HEK293 (cell line): Measurements from ENCODE around the gene CDH11.

Experiments used
- CTCF ChIA-PET: fragments of 350-600 bp; formaldehyde crosslinking; extraction: SDS; loops from one replicate; lab custom pipeline; 2021; ENCODE audit warnings: antibody characterized with exemption; lab: Yijun Ruan, JAX
- POLR2A ChIA-PET: fragments of 300-600 bp; formaldehyde crosslinking; extraction: SDS; loops from one replicate; lab custom pipeline; 2020; ENCODE audit warnings: antibody characterized with exemption, inconsistent platforms; lab: Yijun Ruan, JAX
- H3K27ac ChIP-seq: fragments of 200-500 bp; sonication (Bioruptor generic); 2 replicates; pipeline ENCODE4 v1.5.1; 2014; ENCODE audit warnings: low read depth, low read length, control low read depth, inconsistent platforms; ENCODE audit errors: extremely low read depth
- H3K36me3 ChIP-seq, 2 experiments: fragments of 200-500 bp in 1 of 2; sonication (Bioruptor generic) in 1 of 2; 1 replicate in 1 of 2; 2 replicates in 1 of 2; pipeline ENCODE4 v1.5.1; 2014 to 2017; ENCODE audit warnings: inconsistent platforms in 2 of 2, low read length in 2 of 2; ENCODE audit not compliant: control insufficient read depth in 2 of 2, insufficient read depth in 1 of 2
- H3K4me1 ChIP-seq: fragments of 200-500 bp; sonication (Bioruptor generic); 2 replicates; pipeline ENCODE4 v1.5.1; 2014; ENCODE audit warnings: mild to moderate bottlenecking, low read length, inconsistent platforms; ENCODE audit not compliant: control insufficient read depth, insufficient read depth
- H3K4me3 ChIP-seq: 2 replicates; pipeline ENCODE4 v1.5.1; 2011; ENCODE audit warnings: low read depth, mild to moderate bottlenecking, control low read depth, low read length, moderate library complexity
- H3K9me3 ChIP-seq: fragments of 200-500 bp; sonication (Bioruptor generic); 2 replicates; pipeline ENCODE4 v1.5.1; 2014; ENCODE audit warnings: low read depth, low read length, inconsistent platforms; ENCODE audit not compliant: control insufficient read depth, insufficient read depth
- BCL11A ChIP-seq: fragments of 450-650 bp; formaldehyde crosslinking; IDR thresholded peaks from 2 replicates; pipeline ENCODE4 v1.5.1; 2016; ENCODE audit warnings: low read depth, missing biosample characterization, missing genetic modification characterization
- BCL11B ChIP-seq: fragments of 450-650 bp; formaldehyde crosslinking; IDR thresholded peaks from 2 replicates; pipeline ENCODE4 v1.5.1; 2016; ENCODE audit warnings: low read depth, missing biosample characterization, missing genetic modification characterization
- CTCF ChIP-seq: fragments of 450-650 bp; formaldehyde crosslinking; IDR thresholded peaks from 2 replicates; pipeline ENCODE4 v1.5.1; 2016; ENCODE audit warnings: missing biosample characterization, missing genetic modification characterization
- ELK4 ChIP-seq: IDR thresholded peaks from 2 replicates; pipeline ENCODE4 v1.6.1; 2011; ENCODE audit warnings: mild to moderate bottlenecking, low read depth, low read length, borderline replicate concordance
- GLIS2 ChIP-seq: fragments of 450-650 bp; formaldehyde crosslinking; IDR thresholded peaks from 2 replicates; pipeline ENCODE4 v1.5.1; 2016; ENCODE audit warnings: missing biosample characterization, missing genetic modification characterization
- HOXD13 ChIP-seq: sonication (generic); formaldehyde crosslinking; IDR thresholded peaks from 2 replicates; pipeline ENCODE4 v1.8.0; 2022; ENCODE audit warnings: missing genetic modification reagents, borderline replicate concordance
- INSM2 ChIP-seq: fragments of 450-650 bp; formaldehyde crosslinking; IDR thresholded peaks from 2 replicates; pipeline ENCODE4 v1.5.1; 2016; ENCODE audit warnings: missing biosample characterization, missing genetic modification characterization
- MYNN ChIP-seq: fragments of 450-650 bp; formaldehyde crosslinking; IDR thresholded peaks from 2 replicates; pipeline ENCODE4 v1.5.1; 2016; ENCODE audit warnings: missing biosample characterization, missing genetic modification characterization, borderline replicate concordance
- RBAK ChIP-seq: fragments of 450-650 bp; formaldehyde crosslinking; IDR thresholded peaks from 2 replicates; pipeline ENCODE4 v1.5.1; 2016; ENCODE audit warnings: missing biosample characterization, missing genetic modification characterization
- ZBTB6 ChIP-seq: fragments of 450-650 bp; formaldehyde crosslinking; IDR thresholded peaks from 2 replicates; pipeline ENCODE4 v1.5.1; 2017; ENCODE audit warnings: missing biosample characterization, missing genetic modification characterization
- ZEB2 ChIP-seq: fragments of 450-650 bp; formaldehyde crosslinking; IDR thresholded peaks from 2 replicates; pipeline ENCODE4 v1.5.1; 2016; ENCODE audit warnings: missing biosample characterization, missing genetic modification characterization
- ZFP69B ChIP-seq: fragments of 450-650 bp; formaldehyde crosslinking; IDR thresholded peaks from 2 replicates; pipeline ENCODE4 v1.5.1; 2016; ENCODE audit warnings: missing biosample characterization, missing genetic modification characterization
- ZIC2 ChIP-seq: fragments of 450-650 bp; formaldehyde crosslinking; IDR thresholded peaks from 2 replicates; pipeline ENCODE4 v1.5.1; 2016; ENCODE audit warnings: missing biosample characterization, missing genetic modification characterization
- ZNF146 ChIP-seq: fragments of 450-650 bp; formaldehyde crosslinking; IDR thresholded peaks from 2 replicates; pipeline ENCODE4 v1.5.1; 2016; ENCODE audit warnings: missing biosample characterization, missing genetic modification characterization
- ZNF155 ChIP-seq: fragments of 450-650 bp; formaldehyde crosslinking; IDR thresholded peaks from 2 replicates; pipeline ENCODE4 v1.5.1; 2016; ENCODE audit warnings: missing biosample characterization, missing genetic modification characterization
- ZNF350 ChIP-seq: fragments of 450-650 bp; formaldehyde crosslinking; IDR thresholded peaks from 2 replicates; pipeline ENCODE4 v1.5.0; 2017; ENCODE audit warnings: missing biosample characterization, mild to moderate bottlenecking, missing genetic modification characterization
- ZNF404 ChIP-seq: fragments of 450-650 bp; formaldehyde crosslinking; IDR thresholded peaks from 2 replicates; pipeline ENCODE4 v1.5.1; 2017; ENCODE audit warnings: missing biosample characterization, missing genetic modification characterization
- ZNF549 ChIP-seq: fragments of 450-650 bp; IDR thresholded peaks from 2 replicates; pipeline ENCODE4 v1.5.1; 2018; ENCODE audit warnings: missing biosample characterization, missing genetic modification characterization, mild to moderate bottlenecking, inconsistent platforms, moderate library complexity
- ZNF585B ChIP-seq: fragments of 450-650 bp; formaldehyde crosslinking; IDR thresholded peaks from 2 replicates; pipeline ENCODE4 v1.5.1; 2016; ENCODE audit warnings: missing biosample characterization, missing genetic modification characterization
- ZNF596 ChIP-seq: fragments of 450-650 bp; IDR thresholded peaks from 2 replicates; pipeline ENCODE4 v1.5.0; 2018; ENCODE audit warnings: missing biosample characterization, mild to moderate bottlenecking, missing genetic modification characterization, moderate library complexity
- ZNF664 ChIP-seq: fragments of 450-650 bp; formaldehyde crosslinking; IDR thresholded peaks from 2 replicates; pipeline ENCODE4 v1.5.1; 2016; ENCODE audit warnings: missing biosample characterization, missing genetic modification characterization
- ZNF670 ChIP-seq: fragments of 450-650 bp; formaldehyde crosslinking; IDR thresholded peaks from 2 replicates; pipeline ENCODE4 v1.5.1; 2016; ENCODE audit warnings: missing biosample characterization, missing genetic modification characterization, low read depth
- ZNF777 ChIP-seq: fragments of 450-650 bp; formaldehyde crosslinking; IDR thresholded peaks from 2 replicates; pipeline ENCODE4 v1.5.1; 2017; ENCODE audit warnings: missing biosample characterization, missing genetic modification characterization, borderline replicate concordance
- ZNF830 ChIP-seq: fragments of 450-650 bp; IDR thresholded peaks from 2 replicates; pipeline ENCODE4 v1.5.0; 2018; ENCODE audit warnings: missing biosample characterization, missing genetic modification characterization, low read depth, mild to moderate bottlenecking, moderate library complexity
- ZSCAN4 ChIP-seq: fragments of 450-650 bp; formaldehyde crosslinking; IDR thresholded peaks from 2 replicates; pipeline ENCODE4 v1.5.1; 2017; ENCODE audit warnings: missing biosample characterization, missing genetic modification characterization

CDH11 gene

GRCh38 chr16:64907844-64908243 is 214.0 kb downstream of the CDH11 start:
- CTCF ChIA-PET = no interaction called here
- no peak overlapping the region for H3K4me3 ChIP-seq
- H3K27ac ChIP-seq = no peak overlapping the region
- no peaks in the 10 kb centered on the region for H3K9me3 ChIP-seq
- H3K36me3 ChIP-seq = no peaks in the 10 kb centered on the region
- no peaks in the 10 kb centered on the region for H3K4me1 ChIP-seq
- TF ChIP-seq ZNF404 (tag by site-specific recombination) = no peak
- TF ChIP-seq ZNF585B (tag by site-specific recombination) = no peak
- TF ChIP-seq ZNF830 (tag by site-specific recombination) = no peak
- TF ChIP-seq BCL11A = no peak
- no peak for TF ChIP-seq ELK4
- TF ChIP-seq ZSCAN4 = no peak
- TF ChIP-seq HOXD13 (CRISPR knock-in tag) = no peak
- no peak for TF ChIP-seq BCL11B (tag by site-specific recombination)
- TF ChIP-seq ZEB2 (tag by site-specific recombination) = no peak
- TF ChIP-seq ZNF146 (tag by site-specific recombination) = no peak
- no peak for TF ChIP-seq ZFP69B (tag by site-specific recombination)
- POLR2A ChIA-PET = no interaction called here

- Histone ChIP-seq H3K9me3 (no peaks in the 10 kb centered on the region), H3K4me1 (no peaks in the 10 kb centered on the region), H3K36me3 (no peaks in the 10 kb centered on the region), H3K4me3 (no peak overlapping the region), H3K27ac (no peak overlapping the region)
- ChIA-PET CTCF (no interaction called here), POLR2A (no interaction called here)
- TF ChIP-seq ZNF155 (tag by site-specific recombination) (no peak), MYNN (tag by site-specific recombination) (no peak), CTCF (tag by site-specific recombination) (no peak), GLIS2 (no peak), ZNF596 (tag by site-specific recombination) (no peak), ZNF350 (tag by site-specific recombination) (no peak), ZNF670 (no peak), INSM2 (tag by site-specific recombination) (no peak), ZIC2 (tag by site-specific recombination) (no peak), ZNF549 (tag by site-specific recombination) (no peak), RBAK (tag by site-specific recombination) (no peak), ZBTB6 (no peak), ZNF664 (tag by site-specific recombination) (no peak), ZNF777 (tag by site-specific recombination) (no peak)
Measured at GRCh38 chr16:64903770-64904169, 218.1 kb downstream of the CDH11 start.
